Measurements from ENCODE around the gene FBXO42.
"Not testable (repeated sequence)": the region's sequence is repeated elsewhere in the genome, so short reads cannot be mapped to it uniquely, and the experiment has no call there.

Gene FBXO42

GRCh38 chr1:16215882-16216753 lies 136.2 kb downstream of the FBXO42 start:
- DNase-seq, result no peak

GRCh38 chr1:16215240-16215639 lies 137.0 kb downstream of the FBXO42 start:
- not testable (repeated sequence) for DNase-seq

GRCh38 chr1:16213544-16213943 lies 138.7 kb downstream of the FBXO42 start:
- DNase-seq, result not testable (repeated sequence)

GRCh38 chr1:16213013-16213412 lies 139.3 kb downstream of the FBXO42 start:
- no peak for DNase-seq

GRCh38 chr1:16212251-16212961 lies 139.9 kb downstream of the FBXO42 start, which contains the start of gene ARHGEF19:
ARHGEF19 (minus strand) TSS chr1:16212652; CDS start chr1:16209054, 3,598 bp downstream.
- no peak for DNase-seq

GRCh38 chr1:16211824-16212223 lies 140.5 kb downstream of the FBXO42 start:
- no peak for DNase-seq

GRCh38 chr1:16210581-16210980 lies 141.7 kb downstream of the FBXO42 start:
- DNase-seq, result no peak

GRCh38 chr1:16209847-16210407 lies 142.4 kb downstream of the FBXO42 start:
- DNase-seq, result no peak

GRCh38 chr1:16209132-16209846 lies 143.0 kb downstream of the FBXO42 start:
- no peak for DNase-seq

GRCh38 chr1:16208270-16208987 lies 143.9 kb downstream of the FBXO42 start:
- DNase-seq, result no peak

- DNase-seq, result no peak
These were observed 144.7 kb downstream of the FBXO42 start for GRCh38 chr1:16207318-16208269.

GRCh38 chr1:16206547-16207317 lies 145.5 kb downstream of the FBXO42 start:
- DNase-seq, result peak; percentile 84

GRCh38 chr1:16205891-16206546 lies 146.3 kb downstream of the FBXO42 start:
- DNase-seq, result no peak

GRCh38 chr1:16205334-16205671 lies 147.0 kb downstream of the FBXO42 start:
- DNase-seq, result no peak

GRCh38 chr1:16204634-16205333 lies 147.5 kb downstream of the FBXO42 start:
- peak; percentile 14 for DNase-seq

- no peak for DNase-seq
These were observed 148.1 kb downstream of the FBXO42 start for GRCh38 chr1:16204216-16204615.

GRCh38 chr1:16203550-16203949 lies 148.7 kb downstream of the FBXO42 start:
- DNase-seq, result no peak

- DNase-seq, result no peak
These were observed 149.7 kb downstream of the FBXO42 start for GRCh38 chr1:16202281-16203210.
